Activated CD8-positive, alpha-beta memory T cell treated with anti-CD3 and anti-CD28 coated beads, Interleukin-2, amount 50 U/mL, for 24 hours (primary cell): ENCODE results near the gene UBA6.
"Not testable (repeated sequence)": the region's sequence is repeated elsewhere in the genome, so short reads cannot be mapped to it uniquely, and the experiment has no call there.

Source experiments
- DNase-seq: peaks from one replicate; pipeline ENCODE4 v3.0.0-alpha.2; 2020; ENCODE audit errors: extremely low read depth

Gene UBA6

GRCh38 chr4:67713529-67714247 is 12.7 kb upstream of the UBA6 start:
- no peak for DNase-seq

- DNase-seq: no peak
Observed at GRCh38 chr4:67712650-67713528, 11.9 kb upstream of the UBA6 start.

- no peak for DNase-seq
Observed at GRCh38 chr4:67712000-67712625, 11.2 kb upstream of the UBA6 start.

- not testable (repeated sequence) for DNase-seq
Observed at GRCh38 chr4:67706682-67707081, 5.7 kb upstream of the UBA6 start.

GRCh38 chr4:67704843-67705242 is 3.9 kb upstream of the UBA6 start:
- no peak for DNase-seq

- DNase-seq: no peak
Observed at GRCh38 chr4:67702166-67702565, 1.2 kb upstream of the UBA6 start.

- DNase-seq: no peak
Observed at GRCh38 chr4:67701517-67701850, 529 bp upstream of the UBA6 start.

GRCh38 chr4:67700116-67700737 is 728 bp downstream of the UBA6 start:
- DNase-seq: no peak

GRCh38 chr4:67699603-67700002 is 1.4 kb downstream of the UBA6 start:
- DNase-seq: no peak

- DNase-seq: no peak
Observed at GRCh38 chr4:67697860-67698687, 2.9 kb downstream of the UBA6 start.

GRCh38 chr4:67696061-67696460 is 4.9 kb downstream of the UBA6 start:
- no peak for DNase-seq

GRCh38 chr4:67694662-67695061 is 6.3 kb downstream of the UBA6 start:
- no peak for DNase-seq

- no peak for DNase-seq
Observed at GRCh38 chr4:67691328-67691727, 9.6 kb downstream of the UBA6 start.

GRCh38 chr4:67687636-67688035 is 13.3 kb downstream of the UBA6 start:
- DNase-seq: no peak

- DNase-seq: no peak
Observed at GRCh38 chr4:67685532-67685859, 15.5 kb downstream of the UBA6 start.

- DNase-seq: no peak
Observed at GRCh38 chr4:67684839-67685531, 16.0 kb downstream of the UBA6 start.

GRCh38 chr4:67682266-67682665 is 18.7 kb downstream of the UBA6 start:
- no peak for DNase-seq

- DNase-seq: no peak
Observed at GRCh38 chr4:67680581-67681222, 20.3 kb downstream of the UBA6 start.

GRCh38 chr4:67678612-67679011 is 22.3 kb downstream of the UBA6 start:
- DNase-seq: no peak

GRCh38 chr4:67674098-67674497 is 26.9 kb downstream of the UBA6 start:
- no peak for DNase-seq
